PFSK-1 (cell line): Measurements from ENCODE around the gene MFSD12.

Experiments
- SIN3A ChIP-seq: IDR thresholded peaks from 2 replicates; pipeline ENCODE4 v1.6.1; 2012; ENCODE audit warnings: mild to moderate bottlenecking, low read length, moderate library complexity, borderline replicate concordance; ENCODE audit not compliant: insufficient read depth
- TAF1 ChIP-seq: IDR thresholded peaks from 2 replicates; pipeline ENCODE4 v1.6.1; 2012; ENCODE audit warnings: low read length, control low read depth, borderline replicate concordance; ENCODE audit not compliant: insufficient read depth
- TF ChIP-seq, protein P1 (sequence below), 2 experiments: IDR thresholded peaks; 2 replicates each; pipeline versions ENCODE4 v1.6.1 to v1.8.0; 2011 to 2012; ENCODE audit warnings: low read depth in 2 of 2, low read length in 2 of 2, control low read depth in 1 of 2, inconsistent platforms in 1 of 2, mild to moderate bottlenecking in 1 of 2, moderate library complexity in 1 of 2; ENCODE audit not compliant: insufficient read depth in 1 of 2

DNA sequence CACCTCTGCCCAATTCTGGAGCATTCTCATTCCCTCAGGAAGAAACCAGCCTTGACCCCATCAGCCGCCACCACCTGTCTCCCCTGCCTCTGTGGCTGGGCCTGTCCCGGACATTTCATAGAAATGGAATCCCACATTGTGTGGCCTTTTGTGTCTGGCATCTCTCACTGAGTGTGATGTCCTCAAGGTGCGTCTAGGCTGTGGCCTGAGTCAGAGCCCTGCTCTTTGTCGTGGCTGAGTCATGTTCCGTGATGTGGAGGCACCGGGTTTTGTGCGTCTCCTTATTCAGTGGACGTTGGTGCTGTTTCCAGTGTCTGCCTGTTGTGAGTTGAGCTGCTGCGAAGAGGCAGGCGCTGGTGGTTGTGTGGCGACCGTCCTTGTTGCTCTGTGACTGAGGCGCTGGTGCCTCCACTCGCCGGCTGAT, 47.8 kb downstream of the MFSD12 start:
- TF ChIP-seq SIN3A: no peak
- TF ChIP-seq, protein P1, sequence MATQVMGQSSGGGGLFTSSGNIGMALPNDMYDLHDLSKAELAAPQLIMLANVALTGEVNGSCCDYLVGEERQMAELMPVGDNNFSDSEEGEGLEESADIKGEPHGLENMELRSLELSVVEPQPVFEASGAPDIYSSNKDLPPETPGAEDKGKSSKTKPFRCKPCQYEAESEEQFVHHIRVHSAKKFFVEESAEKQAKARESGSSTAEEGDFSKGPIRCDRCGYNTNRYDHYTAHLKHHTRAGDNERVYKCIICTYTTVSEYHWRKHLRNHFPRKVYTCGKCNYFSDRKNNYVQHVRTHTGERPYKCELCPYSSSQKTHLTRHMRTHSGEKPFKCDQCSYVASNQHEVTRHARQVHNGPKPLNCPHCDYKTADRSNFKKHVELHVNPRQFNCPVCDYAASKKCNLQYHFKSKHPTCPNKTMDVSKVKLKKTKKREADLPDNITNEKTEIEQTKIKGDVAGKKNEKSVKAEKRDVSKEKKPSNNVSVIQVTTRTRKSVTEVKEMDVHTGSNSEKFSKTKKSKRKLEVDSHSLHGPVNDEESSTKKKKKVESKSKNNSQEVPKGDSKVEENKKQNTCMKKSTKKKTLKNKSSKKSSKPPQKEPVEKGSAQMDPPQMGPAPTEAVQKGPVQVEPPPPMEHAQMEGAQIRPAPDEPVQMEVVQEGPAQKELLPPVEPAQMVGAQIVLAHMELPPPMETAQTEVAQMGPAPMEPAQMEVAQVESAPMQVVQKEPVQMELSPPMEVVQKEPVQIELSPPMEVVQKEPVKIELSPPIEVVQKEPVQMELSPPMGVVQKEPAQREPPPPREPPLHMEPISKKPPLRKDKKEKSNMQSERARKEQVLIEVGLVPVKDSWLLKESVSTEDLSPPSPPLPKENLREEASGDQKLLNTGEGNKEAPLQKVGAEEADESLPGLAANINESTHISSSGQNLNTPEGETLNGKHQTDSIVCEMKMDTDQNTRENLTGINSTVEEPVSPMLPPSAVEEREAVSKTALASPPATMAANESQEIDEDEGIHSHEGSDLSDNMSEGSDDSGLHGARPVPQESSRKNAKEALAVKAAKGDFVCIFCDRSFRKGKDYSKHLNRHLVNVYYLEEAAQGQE (IDR thresholded peaks at IDR 0.05; ENCODE audit: insufficient read depth in 1 of 2, low read depth in 2 of 2, low read length in 2 of 2): no peak
- TF ChIP-seq TAF1: no peak
